Heart left ventricle (tissue), 16 donors: ENCODE results near the gene IL3RA. TPM values are rescaled to one million over a fixed set of nuclear protein-coding genes. Genes with fewer than 3 reads are reported as not detected.
A peak's percentile ranks its signal among the peaks of the same experiment; 100 is the strongest.

Experiments
- ATAC-seq, 4 donors: fragments of 200-7000 bp; cut with Tn5 transposase; one replicate each; pipeline ENCODE4 v1.9.1; 2020 to 2022; ENCODE audit warnings: moderate library complexity in 4 of 4, mild to moderate bottlenecking in 3 of 4, moderate number of reproducible peaks in 1 of 4
- DNase-seq, 5 donors: peaks; one replicate each; pipeline ENCODE4 v3.0.0-alpha.2; 2020
- H3K27ac ChIP-seq, 12 donors: fragments of 200-600 bp; sonication (generic) in 4 of 12; one replicate each; pipeline versions ENCODE4 v1.5.0 to v1.8.0; 2016 to 2022; ENCODE audit warnings: mild to moderate bottlenecking in 2 of 12
- H3K27me3 ChIP-seq, 9 donors: fragments of 200-600 bp; sonication (generic) in 2 of 9; one replicate each; pipeline versions ENCODE4 v1.5.1 to v1.8.0; 2016 to 2022; ENCODE audit warnings: mild to moderate bottlenecking in 3 of 9
- H3K36me3 ChIP-seq, 9 donors: fragments of 200-600 bp; sonication (generic) in 2 of 9; one replicate each; pipeline versions ENCODE4 v1.5.0 to v1.8.0; 2018 to 2022; ENCODE audit warnings: mild to moderate bottlenecking in 2 of 9
- H3K4me1 ChIP-seq, 12 donors: fragments of 200-600 bp; sonication (generic) in 4 of 12; one replicate each; pipeline versions ENCODE4 v1.5.0 to v1.8.0; 2016 to 2022; ENCODE audit warnings: mild to moderate bottlenecking in 3 of 12
- H3K4me3 ChIP-seq, 12 donors: fragments of 200-600 bp; sonication (generic) in 4 of 12; one replicate each; pipeline versions ENCODE4 v1.5.0 to v1.8.0; 2017 to 2022; ENCODE audit warnings: mild to moderate bottlenecking in 9 of 12, moderate library complexity in 4 of 12
- H3K9me3 ChIP-seq, 12 donors: fragments of 200-600 bp; sonication (generic) in 4 of 12; one replicate each; pipeline versions ENCODE4 v1.5.0 to v1.8.0; 2016 to 2022; ENCODE audit warnings: mild to moderate bottlenecking in 1 of 12
- POLR2A ChIP-seq, 2 donors: fragments of 450-650 bp; IDR thresholded peaks; one replicate each; pipeline ENCODE4 v1.6.1; 2017; ENCODE audit warnings: antibody characterized with exemption in 2 of 2, mild to moderate bottlenecking in 2 of 2, moderate library complexity in 2 of 2
- WGBS, 4 donors: extraction: QIAGEN DNeasy Blood & Tissue Kit in 2 of 4; methylation state at CpG; one replicate each; pipeline versions ENCODE4 v1.1.5 to v1.1.7; 2013 to 2018; 5-methylcytosine and 5-hydroxymethylcytosine counted together
- intact Hi-C, 10 donors: fragments of 100-400 bp; cut with DNase I; formaldehyde crosslinking; loops; one replicate each; pipeline versions ENCODE4 v1.11.1 to v1.14.2; 2022
- polyA plus RNA-seq, 2 donors: library from polyadenylated mRNA; stranded (reverse); fragments of 200-250 nt; gene quantifications; one replicate each; pipeline ENCODE4 v1.2.3, GENCODE V29; 2013
- total RNA-seq, 9 donors: library from RNA; depleted of rRNA in 2 of 9; stranded (reverse); fragments of >200 nt in 2 of 9; fragmentation: NEBNext Ultra II Directional in 3 of 9; extraction: Animal tissue kit (Norgen Biotek cat#: 25700) in 3 of 9; gene quantifications; one replicate each; pipeline versions ENCODE4 v1.1.0 to v1.2.4, GENCODE V29; 2016 to 2023
- TF ChIP-seq, protein P1 (sequence below), 12 donors: fragments of 200-600 bp; sonication (generic) in 4 of 12; IDR thresholded peaks; one replicate each; pipeline versions ENCODE4 v1.5.0 to v1.8.0; 2018 to 2022; ENCODE audit warnings: antibody characterized with exemption in 12 of 12, mild to moderate bottlenecking in 5 of 12
- donor health status: ischemic (EF 13 %, LVEDD 7.1; RV severe dilation, severe dysfunction).
- donor health status: healthy with polysubstance abuse.
- donor health status: DM: no; HTN: yes; CAD: no.
- donor health status: DM: no; HTN: no; CAD: no.
- donor health status: ischemic (EF 25% LVEDD 6.9; RV normal size, moderate dysfunction).
- donor health status: ischemic (EF 25% LVEDD 5.7; RV mildly dilated, moderate dysfunction).
- donor health status: healthy.
- donor health status: DM: yes; HTN: yes; CAD: no.
- donor health status: ischemic (EF 35%, LVEDD 5.7; RV mildly dilated, moderate dysfunction).
- donor health status: nonischemic (EF 11% LVEDD 7.7; RV severe dilation, severe dysfunction).
- donor health status: DM: yes; HTN: yes; CAD: no.
- donor health status: PGD.
- donor health status: ischemic (EF 29% LVEDD 5.4; RV normal size, mild dysfunction).
- donor health status: nonischemic (EF 23%, LVEDD 6.1; RV moderate dilation, normal function).

Gene IL3RA
- total and polyA plus RNA-seq, 11 donors = 3.2 to 20.4 (median 4.7) TPM

DNA sequence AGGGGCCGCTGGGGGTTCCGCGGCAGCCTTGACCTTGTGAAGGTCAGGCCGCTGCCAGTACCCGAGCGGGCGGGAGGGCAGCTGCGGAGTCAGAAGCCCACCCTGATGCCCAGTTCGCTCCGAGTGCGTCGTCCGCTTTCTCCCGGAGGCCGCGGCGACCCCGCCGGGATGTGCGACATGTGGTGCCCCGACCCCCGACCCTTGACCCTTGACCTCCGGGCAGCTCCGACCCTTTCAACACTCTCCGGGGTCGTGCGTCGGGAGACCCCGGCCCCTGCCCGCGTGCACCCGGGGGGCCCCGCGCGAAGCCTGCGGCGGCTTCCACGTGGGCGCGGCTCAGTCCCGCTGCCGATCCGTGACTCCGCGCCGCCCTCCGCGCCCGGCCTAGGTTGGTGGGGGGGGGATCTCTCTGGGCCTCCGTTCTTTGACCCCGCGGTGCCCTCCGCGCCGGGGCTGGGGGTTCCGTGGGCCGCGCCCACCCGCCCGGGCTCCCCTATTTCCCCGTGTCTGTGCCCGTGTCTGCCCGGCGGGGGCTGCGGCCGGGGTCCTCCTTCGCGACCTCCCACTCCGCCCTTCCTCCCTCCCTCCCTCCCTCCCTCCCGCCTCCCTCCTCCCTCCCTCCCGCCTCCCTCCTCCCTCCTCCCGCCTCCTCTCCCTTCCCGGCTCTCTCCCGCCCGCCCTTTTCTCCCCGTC, 55.9 kb downstream of the IL3RA start:
- H3K9me3 ChIP-seq = no peaks in the 10 kb centered on the region
- H3K27ac ChIP-seq = peak overlapping the region; percentile 97 to 100 (median 99)
- TF ChIP-seq POLR2A (IDR thresholded peaks at IDR 0.05) = no peak
- TF ChIP-seq, protein P1, sequence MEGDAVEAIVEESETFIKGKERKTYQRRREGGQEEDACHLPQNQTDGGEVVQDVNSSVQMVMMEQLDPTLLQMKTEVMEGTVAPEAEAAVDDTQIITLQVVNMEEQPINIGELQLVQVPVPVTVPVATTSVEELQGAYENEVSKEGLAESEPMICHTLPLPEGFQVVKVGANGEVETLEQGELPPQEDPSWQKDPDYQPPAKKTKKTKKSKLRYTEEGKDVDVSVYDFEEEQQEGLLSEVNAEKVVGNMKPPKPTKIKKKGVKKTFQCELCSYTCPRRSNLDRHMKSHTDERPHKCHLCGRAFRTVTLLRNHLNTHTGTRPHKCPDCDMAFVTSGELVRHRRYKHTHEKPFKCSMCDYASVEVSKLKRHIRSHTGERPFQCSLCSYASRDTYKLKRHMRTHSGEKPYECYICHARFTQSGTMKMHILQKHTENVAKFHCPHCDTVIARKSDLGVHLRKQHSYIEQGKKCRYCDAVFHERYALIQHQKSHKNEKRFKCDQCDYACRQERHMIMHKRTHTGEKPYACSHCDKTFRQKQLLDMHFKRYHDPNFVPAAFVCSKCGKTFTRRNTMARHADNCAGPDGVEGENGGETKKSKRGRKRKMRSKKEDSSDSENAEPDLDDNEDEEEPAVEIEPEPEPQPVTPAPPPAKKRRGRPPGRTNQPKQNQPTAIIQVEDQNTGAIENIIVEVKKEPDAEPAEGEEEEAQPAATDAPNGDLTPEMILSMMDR (IDR thresholded peaks at IDR 0.05) = no peak
- ATAC-seq (peak in 3 of 4 donors; percentile 23 to 61 (median 60)), DNase-seq (peak in 4 of 5 donors; percentile 78 to 85 (median 82))
- H3K4me3 ChIP-seq = peak overlapping the region; percentile 78 to 100 (median 95)
- H3K4me1 ChIP-seq = peaks cover 4 to 54% (median 44%) of the 10 kb centered on the region in 12 donors
- H3K36me3 ChIP-seq = peaks cover 2 to 44% (median 35%) of the 10 kb centered on the region in 9 donors
- no peaks in the 10 kb centered on the region for H3K27me3 ChIP-seq
- 0 to 1% (median 1%) methylated on average over 28 to 71 of the region's 76 CpGs for WGBS, 4 donors
- intact Hi-C loops = loop anchor here in 8 of 10 donors (2.0 to 10.0 kb wide), 8 partner anchors 52 to 200 kb away; partner anchors contain the start of genes ASMTL (in 5 of the 8) and AKAP17A (in 1 of the 8)

DNA sequence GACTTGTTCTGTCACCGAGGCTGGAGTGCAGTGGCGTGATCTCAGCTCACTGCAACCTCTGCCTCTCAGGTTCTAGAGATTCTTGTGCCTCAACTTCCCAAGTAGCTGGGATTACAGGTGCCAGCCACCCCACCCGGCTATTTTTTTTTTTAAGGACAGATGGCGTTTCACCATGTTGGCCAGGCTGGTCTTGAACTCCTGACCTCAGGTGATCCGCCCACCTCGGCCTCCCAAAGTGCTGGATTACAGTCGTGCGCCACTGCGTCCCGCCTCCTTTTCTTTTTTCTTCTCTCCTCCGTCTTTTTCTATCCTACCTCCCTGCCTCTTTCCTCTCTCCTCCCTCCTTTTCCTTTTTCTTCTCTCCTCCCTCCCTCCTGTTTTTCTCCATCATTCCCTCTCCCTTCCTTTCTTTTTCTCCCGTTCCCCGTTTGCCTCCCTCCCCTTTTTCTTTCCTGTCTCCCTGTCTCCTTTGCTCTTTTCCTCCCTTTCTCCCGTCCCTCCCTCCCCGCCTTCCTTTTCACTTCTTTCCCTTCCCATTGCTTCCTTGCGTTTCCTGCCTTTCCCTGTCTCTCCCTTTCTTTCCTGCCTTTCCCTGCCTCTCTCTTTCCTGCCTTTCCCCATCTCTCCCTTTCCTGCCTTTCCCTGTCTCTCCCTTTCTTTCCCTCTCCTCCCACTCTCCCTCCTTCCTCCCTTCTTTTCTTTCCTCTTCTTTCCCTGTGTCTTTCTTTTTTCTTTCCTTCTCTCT, 57.5 kb downstream of the IL3RA start:
- no peak for ATAC-seq
- H3K27me3 ChIP-seq = no peaks in the 10 kb centered on the region
- no peaks in the 10 kb centered on the region for H3K9me3 ChIP-seq
- DNase-seq = peak in 3 of 5 donors; percentile 17 to 22 (median 20)
- TF ChIP-seq POLR2A (IDR thresholded peaks at IDR 0.05) = no peak
- TF ChIP-seq, protein P1 (IDR thresholded peaks at IDR 0.05) = no peak
- peaks cover 2 to 34% (median 20%) of the 10 kb centered on the region in 9 donors for H3K36me3 ChIP-seq
- intact Hi-C loops = loop anchor here in 8 of 10 donors (2.0 to 10.0 kb wide), 8 partner anchors 51 to 198 kb away; partner anchors contain the start of genes ASMTL (in 5 of the 8) and AKAP17A (in 1 of the 8)
- 59 to 68% (median 66%) methylated on average over 16 of the region's 16 CpGs for WGBS, 4 donors
- peak overlapping the region in 5 of 12 donors; percentile 9 to 100 (median 100) for H3K27ac ChIP-seq
- H3K4me3 ChIP-seq = peak overlapping the region in 5 of 12 donors; percentile 78 to 100 (median 95)
- H3K4me1 ChIP-seq = peaks cover 3 to 39% (median 32%) of the 10 kb centered on the region in 12 donors

DNA sequence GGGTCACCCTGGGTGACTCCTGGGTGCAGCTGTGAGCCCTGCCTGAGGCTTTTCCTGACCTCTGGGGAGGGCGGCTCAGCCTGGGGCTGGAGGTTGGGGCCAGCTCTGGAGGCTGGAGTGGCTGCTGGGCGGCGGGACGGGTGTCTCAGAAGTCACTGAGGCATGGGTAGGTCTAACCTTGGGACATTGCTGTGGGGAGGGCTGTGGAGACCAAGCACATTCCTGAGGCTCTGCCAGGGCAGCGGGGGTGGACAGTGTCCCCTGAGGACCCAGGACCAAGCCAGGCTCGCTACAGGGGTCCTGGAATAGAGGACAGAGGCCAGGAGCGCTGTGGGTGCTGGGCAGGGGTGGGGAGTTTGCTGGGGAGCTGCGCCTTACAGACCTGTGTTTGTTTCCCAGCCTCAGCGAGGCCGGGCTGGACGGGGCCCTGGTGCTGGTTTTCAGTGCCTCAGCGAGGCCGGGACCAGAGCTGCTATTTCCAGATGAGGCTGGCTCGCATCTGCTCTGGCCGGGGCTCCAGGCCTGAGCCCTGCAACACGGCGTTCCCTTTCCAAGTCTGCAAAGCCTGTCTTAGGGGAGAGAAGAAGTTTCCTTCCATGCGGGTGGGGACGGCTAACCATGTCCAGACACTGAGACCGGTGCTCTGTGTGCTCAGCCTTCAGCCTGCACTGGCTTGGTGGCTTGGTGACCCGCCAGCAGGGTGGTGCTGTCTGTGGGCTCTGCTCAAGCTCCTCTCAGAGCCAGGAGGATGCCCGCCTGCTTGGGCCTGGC, 58.3 kb downstream of the IL3RA start:
- Histone ChIP-seq H3K4me1 (peaks cover 0 to 31% (median 23%) of the 10 kb centered on the region in 12 donors), H3K36me3 (peaks cover 0 to 29% (median 11%) of the 10 kb centered on the region in 9 donors), H3K27me3 (no peaks in the 10 kb centered on the region), H3K9me3 (no peaks in the 10 kb centered on the region), H3K27ac (peak overlapping the region in 1 of 12 donors; percentile 100), H3K4me3 (no peak overlapping the region)
- ATAC-seq (no peak), DNase-seq (peak in 3 of 5 donors; percentile 31 to 43 (median 33))
- TF ChIP-seq POLR2A (IDR thresholded peaks at IDR 0.05) = no peak
- TF ChIP-seq, protein P1 (IDR thresholded peaks at IDR 0.05) = no peak
- 81 to 90% (median 84%) methylated on average over 13 to 22 of the region's 22 CpGs for WGBS, 4 donors
- intact Hi-C loops = loop anchor here in 6 of 10 donors (5.0 to 10.0 kb wide), 5 partner anchors 50 to 197 kb away; partner anchors contain the start of genes AKAP17A (in 2 of the 6) and ASMTL (in 2 of the 6)
